Lung microvascular endothelial cell (primary cell): Measurements from ENCODE around the gene FAM32A. TPM values are rescaled to one million over a fixed set of nuclear protein-coding genes. Genes with fewer than 3 reads are reported as not detected.
"Not testable (repeated sequence)": the region's sequence is repeated elsewhere in the genome, so short reads cannot be mapped to it uniquely, and the experiment has no call there.

Source experiments
- DNase-seq, 2 donors: peaks; one replicate each; pipeline versions ENCODE4 v3.0.0 to v3.0.0-alpha.2; 2010; ENCODE audit warnings: low read depth in 2 of 2
- total RNA-seq: library from RNA; depleted of rRNA; stranded (reverse); fragments of >200 nt; gene quantifications from 2 replicates; pipeline ENCODE4 v1.2.1, GENCODE V29; 2014

FAM32A gene
- total RNA-seq, 1 donor from 2014 or later = 119 TPM

DNA sequence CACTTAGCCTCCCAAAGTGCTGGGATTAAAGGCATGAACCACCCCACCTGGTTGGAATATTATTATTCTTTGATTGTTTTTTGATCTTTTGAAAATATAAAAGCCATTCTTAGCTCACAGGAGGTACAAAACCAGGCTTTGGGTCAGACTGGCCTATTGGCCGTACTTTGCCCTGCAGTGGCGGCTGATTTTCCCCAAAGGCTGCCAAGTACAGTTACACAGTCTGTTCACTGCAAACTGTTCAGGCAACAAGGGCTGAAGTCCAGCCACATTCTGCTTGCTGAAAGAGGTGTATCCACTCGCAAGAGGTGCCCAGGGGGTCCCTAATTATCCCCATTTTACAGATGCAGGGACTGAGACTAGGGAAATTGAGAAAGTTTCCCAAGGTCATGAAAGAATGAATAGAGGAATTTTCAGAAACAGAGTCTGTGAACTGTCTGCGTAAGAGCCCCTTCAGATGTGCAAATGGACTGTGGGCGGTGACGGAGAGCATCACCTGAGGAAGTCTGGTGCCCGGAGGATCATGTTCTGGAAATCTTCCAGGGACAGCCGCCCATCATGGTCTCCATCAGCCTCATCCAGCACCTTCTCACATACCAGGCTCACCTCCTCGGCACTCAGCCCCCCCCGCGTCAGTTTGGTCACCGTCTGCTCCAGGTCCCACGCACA lies 20.9 kb upstream of the FAM32A start:
- DNase-seq = no peak

DNA sequence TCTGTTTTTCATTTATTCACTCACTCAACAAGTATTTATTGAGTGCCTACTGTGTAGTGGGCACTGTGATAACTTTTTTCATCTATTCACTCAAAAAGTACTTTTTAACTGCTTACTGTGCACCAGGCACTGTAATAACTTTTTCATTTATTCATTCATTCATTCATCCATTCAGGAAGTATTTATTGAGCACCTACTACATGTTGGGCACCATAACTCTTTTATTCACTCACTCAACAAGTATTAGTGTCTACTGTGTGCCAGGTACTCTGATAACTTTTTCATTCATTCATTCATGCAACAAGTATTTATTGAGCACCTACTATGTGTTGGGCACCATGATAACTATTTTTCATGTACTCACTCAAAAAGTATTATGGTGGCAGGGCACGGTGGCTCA lies 18.8 kb upstream of the FAM32A start:
- DNase-seq = no peak

DNA sequence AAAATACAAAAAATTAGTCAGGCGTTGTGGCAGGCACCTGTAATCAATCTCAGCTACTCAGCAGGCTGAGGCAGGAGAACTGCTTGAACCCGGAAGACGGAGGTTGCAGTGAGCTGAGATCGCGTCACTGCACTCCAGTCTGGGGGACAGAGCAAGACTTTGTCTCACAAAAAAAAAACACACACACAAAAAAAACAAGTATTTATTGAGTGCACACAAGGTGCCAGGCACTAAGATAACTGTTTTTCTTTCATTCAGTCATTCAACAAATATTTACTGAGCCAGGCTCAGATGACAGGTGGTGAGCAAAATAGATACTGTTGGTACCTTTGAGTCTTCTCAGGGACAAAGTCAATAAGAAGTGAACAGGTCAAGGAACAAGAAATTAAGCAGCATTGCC lies 18.2 kb upstream of the FAM32A start:
- DNase-seq = no peak

DNA sequence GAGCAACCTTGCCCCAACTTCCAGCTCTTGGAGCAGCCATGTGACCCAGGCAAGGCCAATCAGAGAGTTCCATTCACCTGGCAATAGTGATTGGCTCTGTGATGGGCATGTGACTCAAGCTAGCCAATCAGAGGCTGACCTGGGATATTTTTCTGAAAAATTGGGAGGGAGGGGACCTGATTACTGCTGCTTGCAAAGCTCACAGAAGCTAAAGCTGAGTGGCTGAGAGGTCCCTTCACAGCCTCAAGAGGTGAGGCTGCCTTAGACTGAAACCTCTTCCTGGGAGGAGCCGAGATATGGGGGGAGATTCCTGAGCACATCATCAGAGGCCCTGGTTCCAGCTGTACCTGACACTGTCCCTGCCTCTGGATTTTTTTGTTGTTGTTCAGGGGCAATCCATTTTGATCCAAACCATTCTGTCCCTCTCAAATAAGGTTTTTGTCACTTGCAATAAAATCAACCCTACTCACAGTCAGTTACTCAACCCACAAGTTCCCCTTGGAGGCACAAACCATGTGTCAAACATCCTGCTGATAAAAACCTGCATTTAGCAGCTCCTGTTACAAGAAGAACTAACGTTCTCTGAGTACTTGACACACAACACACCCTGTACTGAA lies 16.6 kb upstream of the FAM32A start:
- no peak for DNase-seq

DNA sequence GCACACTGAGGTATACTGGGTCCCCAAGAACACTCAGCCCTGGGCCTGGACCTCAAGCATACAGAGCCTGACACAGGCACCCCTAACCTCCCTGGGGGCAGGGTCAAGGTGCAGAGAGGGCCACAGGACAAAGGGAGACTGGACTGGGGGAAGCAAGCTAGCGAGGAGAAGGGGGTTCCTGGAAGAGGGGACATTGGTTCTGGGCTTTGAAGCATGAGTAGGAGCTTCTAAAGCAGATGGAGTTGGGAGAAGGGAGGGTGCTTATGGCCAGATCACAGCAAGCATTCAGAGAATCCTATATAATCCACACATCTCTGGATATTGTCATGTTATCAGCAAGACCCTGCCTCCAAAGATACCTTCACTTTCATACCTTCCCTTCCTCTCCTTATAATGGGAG lies 15.1 kb upstream of the FAM32A start:
- DNase-seq = no peak

DNA sequence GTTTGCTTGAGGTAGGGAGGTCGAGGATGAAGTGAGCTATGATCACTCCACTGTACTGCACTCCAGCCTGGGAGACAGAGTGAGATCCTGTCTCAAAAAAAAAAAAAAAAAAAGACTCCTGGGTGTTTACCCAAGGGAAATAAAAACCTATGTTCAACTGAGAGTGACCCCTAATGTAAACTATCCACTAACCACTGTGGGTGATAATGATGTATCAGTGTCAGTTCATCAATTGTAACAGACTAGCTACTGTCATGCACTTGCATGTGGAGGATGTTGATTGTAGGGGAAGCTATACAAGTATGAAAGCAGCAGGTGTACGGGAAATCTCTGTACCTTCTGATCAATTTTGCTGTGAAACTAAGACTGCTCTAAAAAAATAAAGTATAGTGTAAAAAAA lies 9.3 kb upstream of the FAM32A start:
- no peak for DNase-seq

DNA sequence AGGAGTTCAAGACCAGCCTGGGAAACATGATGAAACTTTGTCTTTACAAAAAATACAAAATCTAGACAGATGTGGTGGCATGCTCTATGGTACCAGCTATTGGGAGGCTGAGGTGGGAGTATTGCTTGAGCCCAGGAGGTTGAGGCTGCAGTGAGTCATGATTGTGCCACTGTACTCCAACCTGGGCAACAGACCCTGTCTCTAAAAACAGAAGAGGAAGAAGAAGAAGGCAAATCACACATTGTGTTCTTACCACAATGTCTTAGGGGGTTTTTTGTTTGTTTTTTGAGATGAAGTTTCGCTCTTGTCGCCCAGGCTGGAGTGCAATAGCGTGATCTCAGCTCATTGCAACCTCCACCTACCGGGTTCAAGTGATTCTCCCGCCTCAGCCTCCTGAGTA lies 6.3 kb upstream of the FAM32A start:
- DNase-seq = not testable (repeated sequence)

DNA sequence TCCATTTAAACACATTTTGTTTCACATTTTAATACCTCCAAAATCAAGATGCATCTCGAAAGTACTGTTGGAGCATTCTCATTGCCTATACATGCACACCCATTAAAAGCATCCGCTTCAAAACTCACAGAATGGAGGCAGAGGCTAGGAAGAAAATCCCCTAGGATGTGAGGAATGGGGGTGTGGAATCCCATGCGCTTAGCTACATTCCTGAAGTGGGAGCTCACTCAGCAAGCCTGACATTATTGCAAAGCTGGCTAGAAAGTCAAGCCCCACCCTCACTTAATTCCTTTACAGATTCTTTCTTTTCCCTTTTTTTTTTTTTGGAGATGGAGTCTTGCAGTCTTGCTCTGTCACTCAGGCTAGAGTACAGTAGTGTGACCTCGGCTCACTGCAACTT lies 4.6 kb upstream of the FAM32A start:
- DNase-seq = no peak

DNA sequence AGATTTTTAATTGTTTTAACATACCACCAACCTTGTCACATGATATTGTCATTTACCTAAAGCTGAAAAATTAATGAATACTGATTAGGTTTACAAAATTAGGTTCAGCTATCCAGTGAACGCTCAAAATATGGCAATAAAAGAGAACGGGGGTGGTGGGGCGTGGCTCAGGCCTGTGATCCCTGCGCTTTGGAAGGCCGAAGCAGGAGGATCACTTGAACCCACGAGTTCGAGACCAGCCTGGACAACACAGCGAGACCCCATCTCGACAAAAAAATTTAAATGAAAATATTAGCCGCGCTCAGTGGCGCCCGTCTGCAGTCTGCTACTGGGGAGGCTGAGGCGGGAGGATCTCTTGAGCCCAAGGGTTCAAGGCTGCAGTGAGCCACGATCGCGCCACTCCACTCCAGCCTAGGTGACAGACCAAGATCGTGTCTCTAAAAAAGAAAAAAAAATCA lies 516 bp upstream of the FAM32A start:
- DNase-seq = no peak

DNA sequence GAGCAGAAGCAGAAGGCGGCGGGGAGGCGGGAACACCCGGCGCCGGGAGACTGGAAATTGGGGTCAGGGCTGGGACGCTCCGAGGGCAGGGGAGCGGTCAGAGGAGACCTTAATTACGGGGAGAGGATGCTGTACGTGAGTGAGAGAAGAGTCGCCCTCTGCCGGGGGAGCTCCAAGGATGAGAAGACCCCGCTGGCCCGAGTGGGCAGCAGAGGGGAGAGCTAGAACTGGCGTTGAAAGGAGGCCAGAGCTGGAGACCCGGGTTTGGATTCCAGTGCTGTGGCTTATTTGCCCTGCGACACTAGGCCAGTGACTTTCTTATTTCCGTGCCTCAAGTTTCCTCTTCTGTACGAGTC lies 536 bp downstream of the FAM32A start:
- DNase-seq = peak; percentile 57 to 66

DNA sequence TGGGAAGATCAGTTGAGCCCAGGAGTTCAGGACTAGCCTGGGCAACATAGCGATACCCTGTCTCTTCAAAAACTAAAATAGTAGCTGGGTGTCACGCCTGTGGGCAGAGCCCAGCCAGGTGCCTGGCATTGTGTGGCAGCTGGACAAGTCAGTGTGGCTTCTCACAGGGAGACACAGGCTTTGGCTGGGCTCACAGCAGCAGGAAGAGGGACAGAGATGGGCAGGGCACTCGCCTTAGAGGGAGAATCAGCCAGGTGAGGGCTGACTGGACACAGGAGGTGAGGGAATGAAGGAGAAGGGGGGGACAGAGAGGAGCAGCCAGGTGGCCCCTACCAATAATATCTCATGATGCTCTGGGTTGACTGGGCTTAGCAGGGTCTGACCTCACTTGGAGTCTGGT lies 3.3 kb downstream of the FAM32A start:
- DNase-seq = no peak

DNA sequence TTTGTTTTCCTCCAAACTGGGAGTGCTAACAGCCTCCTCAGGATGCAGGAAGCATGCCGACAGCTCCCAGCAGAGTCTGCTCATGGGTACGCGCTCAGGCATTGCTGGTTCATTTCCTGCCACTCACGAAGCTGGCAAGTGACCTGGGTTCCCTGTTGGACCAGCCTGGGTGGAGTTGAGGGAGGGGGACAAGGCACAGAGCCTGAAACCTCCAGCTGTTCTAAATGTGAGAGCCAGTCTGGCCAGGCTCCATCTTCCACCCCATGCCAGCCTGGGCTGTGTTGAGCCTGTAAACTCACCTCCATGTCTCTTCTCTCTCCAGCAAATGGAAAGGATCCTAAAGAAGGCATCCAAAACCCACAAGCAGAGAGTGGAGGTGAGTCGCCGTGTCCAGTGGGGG lies 5.0 kb downstream of the FAM32A start:
- peak in 1 of 2 donors; percentile 14 for DNase-seq

DNA sequence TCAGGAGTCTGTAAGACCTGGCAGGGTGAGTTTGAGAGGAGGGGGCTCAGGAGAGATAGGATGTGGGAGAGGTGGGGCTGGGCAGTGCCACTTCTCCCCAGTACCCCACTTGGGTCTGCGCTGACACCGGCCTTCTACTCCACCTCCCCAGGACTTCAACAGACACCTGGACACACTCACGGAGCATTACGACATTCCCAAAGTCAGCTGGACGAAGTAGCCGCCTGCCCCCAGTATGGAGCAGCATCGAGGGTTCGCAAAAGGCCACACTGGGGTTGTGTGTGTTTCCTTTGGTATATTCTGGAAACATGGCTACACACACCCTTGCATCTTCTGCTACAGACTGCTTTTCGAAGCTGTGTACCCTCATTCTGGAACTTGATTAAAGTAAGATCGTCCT lies 5.5 kb downstream of the FAM32A start:
- DNase-seq = no peak

DNA sequence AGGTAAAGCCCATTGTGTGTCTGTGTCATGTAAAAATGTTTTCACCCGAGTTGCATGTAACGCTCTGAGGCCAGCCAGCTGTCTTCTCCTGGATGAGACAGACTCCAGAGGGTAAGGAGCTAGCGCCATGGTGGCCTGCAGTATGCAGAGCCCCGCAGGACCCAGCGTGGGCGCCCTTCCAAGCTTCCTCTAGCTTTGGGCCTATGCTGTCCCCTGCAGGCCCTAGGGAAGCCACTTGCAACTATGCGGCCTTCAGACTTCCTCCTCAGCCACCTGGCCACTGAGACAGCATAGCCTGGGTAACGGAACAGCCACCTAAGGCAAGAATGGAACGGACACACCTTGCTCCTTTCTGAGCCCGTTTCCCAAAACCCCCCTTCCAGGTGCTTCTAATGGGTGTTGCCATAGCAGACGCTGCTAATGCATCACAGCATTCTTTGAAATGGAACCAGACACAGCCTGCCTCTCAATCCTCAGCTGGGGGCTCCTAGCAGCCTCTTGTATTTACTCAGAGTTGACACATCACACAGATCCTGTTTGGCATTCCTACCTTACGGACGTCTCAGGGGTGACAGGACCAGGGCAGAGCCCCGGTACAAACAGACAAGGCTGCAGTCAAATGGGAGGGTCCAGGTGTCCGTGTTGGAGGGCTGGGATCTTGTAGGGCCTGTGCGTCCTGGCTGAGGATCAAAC lies 6.2 kb downstream of the FAM32A start:
- DNase-seq = no peak

DNA sequence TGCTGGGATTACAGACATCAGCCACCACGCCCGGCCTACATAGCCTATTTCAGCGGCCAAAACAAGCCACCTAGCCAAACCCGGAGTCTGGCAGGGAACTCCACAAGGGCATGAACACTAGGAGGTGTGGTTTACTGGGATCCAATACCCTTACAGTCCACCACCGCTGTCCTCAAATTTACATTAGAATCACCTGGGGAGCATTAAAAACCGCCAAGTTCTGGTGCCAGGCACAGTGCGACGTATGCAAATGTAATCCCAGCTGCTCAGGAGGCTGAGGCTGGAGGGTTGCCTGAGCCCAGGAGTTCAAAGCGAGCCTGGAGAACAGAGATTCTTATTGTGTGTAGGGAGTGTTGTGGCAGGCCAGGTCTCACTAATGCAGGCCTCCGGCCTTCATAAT lies 8.3 kb downstream of the FAM32A start:
- no peak for DNase-seq

DNA sequence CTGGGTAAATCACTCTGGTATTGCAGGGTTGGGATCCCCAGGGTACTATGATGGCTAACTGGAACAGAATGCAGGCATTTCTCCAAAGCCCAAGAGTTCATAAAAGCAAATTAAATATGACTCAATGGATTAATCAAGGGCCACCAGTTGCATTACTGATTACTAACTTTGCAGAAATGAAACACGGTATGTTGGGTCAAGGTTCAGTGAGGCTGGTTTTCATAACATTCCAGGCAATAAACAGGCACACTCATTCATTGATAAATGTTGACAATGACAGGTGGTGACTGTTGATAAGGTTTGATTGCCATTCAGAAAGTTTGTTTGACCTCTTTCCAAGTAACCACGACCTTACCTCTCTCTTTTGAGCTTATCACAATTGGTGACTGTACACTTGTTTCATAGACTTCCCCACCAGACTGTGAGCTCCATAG lies 12.0 kb downstream of the FAM32A start:
- peak in 1 of 2 donors; percentile 28 for DNase-seq

DNA sequence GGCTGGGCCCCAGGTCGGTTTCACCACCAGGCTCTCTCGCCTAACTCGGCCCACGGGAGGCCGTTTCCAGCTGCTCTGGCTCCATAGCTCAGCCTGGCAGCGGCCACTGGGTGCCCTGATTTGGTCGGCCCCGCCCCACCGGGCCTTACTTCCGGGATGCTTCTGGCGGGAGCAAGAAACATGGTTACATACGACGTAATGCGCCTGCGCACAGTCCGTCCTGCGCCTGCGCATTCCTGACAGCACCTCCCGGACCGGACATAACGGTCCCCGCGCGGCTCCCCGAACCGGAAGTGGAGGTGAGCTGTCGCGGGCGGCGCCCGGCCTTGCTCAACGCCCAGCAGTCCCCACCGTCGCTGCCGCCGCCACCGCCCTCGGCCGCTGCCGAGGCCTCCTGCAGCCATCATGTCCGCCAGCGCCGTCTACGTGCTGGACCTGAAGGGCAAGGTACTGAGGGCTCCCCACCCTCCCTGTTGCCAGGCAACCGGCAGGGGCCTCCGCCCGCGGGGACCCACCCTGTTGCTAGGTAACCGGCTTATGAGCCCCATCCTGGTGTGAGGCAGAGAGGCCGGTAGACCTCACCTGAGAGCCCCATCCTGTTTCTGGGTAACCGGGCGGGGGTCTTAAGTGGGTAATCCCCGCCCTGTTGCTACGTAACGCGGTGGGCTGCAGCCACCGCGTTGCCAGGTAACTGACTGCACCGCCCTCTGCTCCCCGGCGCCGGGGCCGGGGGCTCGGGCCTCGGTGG lies 12.6 kb downstream of the FAM32A start, which contains the start of gene AP1M1:
TSS of gene AP1M1 (plus strand) at position 290 of the 748 bp plus-strand sequence. CDS start at position 406, 116 bp downstream.
- DNase-seq = peak; percentile 97 to 98

DNA sequence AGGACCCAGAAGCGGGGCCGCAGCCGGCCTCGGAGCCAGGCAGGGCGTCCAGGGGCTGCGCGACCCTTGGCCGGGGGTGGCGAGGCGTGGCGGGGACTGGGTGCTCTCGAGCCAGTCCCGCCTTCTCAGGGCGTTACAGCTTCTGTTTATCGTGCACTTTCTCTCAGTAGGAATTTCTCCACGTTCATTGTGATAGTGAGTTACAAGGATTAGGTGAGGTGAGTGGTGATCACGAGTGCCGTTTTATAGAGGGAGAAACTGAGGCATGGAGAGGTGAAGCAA lies 13.1 kb downstream of the FAM32A start:
- no peak for DNase-seq

DNA sequence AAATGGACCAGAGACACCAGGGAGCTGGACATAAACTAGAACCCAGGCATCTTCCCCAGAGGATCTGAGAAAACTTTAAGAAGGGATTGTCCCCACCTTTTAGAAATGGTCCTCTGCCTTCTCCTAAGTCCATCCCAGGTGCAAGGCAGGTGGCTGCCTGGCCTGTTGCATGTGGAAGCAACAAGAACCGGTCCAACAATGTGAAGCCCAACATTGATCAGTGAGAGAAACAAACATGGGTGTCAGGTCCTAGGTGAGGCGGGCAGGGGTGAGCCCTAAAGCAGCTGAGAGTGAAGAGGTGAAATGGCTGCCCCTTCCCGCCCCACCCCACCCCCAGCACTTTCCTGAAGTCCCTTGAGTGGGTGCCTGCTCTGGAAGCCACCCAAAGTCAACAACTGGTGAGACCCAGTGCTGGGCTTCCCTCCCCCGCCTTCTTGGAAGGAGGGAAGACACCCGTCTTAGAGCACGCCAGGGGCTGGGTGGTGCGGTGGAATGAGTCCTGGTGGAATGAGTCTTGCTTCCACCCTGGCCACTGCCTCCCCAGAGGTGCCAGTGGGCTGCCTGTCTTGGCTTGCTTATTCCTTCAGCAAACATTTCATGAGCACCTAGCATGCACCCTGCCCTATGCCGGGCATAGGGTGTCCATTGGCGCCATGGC lies 14.2 kb downstream of the FAM32A start:
- no peak for DNase-seq

DNA sequence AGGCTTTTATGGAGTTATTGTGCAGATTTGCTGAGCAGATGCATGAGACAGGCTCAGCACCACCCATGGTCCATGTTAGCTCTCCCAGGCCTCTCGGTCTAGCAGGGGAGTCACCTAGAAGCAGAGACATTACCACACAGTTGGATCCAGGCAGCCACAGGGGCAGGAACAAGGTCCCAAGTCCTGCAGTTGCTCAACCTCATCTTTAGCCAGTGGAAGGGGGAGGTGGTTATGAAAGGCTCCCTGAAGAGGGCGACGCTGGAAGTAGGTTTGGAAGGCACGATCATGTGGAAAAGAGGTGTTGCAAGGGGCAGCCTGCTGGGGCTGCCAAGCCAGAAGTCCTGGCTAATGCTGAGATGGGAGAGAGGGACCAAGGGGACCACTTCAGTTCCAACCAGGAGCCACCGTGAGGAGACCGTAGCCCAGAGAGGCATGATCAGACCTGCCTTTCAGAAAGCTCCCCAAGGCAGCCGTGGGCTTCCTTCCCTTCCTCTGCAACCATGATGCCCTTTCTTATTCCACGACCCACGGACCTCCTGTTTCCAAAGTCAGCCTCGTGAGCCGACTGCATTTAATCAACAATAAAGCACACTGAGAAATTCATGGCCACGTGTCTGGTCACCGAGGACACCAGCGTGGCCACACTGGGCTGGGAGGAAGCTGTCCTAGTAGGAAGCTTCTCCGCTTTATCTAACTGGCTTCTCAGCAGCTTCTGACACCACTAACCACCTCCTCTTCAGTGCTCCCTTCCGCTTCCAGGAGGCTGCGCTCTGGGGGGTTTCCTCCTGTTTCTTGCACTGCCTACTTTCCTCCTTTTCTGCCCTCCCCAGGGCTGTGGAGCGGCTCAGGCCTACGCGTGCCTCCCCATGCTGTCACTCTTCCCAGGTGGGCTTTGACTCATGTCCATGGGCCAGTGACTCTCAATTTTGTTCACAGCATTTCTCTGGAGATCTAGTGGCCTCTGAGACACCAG lies 15.1 kb downstream of the FAM32A start:
- DNase-seq = peak in 1 of 2 donors; percentile 15

DNA sequence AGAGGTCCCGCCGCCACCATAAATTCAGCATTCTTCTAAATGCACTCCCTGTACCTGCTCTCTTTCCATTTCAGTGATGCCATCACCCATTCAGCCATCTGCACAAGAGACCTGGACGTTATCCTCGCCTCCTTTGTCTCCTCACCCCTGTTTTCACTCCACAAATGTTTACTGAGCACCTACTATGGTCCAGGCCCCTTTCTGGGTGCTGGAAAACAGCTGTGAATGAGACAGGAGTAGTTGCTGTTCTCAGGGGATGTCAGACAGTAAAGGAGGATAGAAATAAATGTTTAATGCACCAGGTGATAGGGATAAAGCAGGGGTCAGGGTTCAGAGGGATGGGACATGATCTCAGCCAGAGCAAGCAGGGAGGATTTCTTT lies 15.8 kb downstream of the FAM32A start:
- DNase-seq = no peak
